ENCODE measurements around the gene CD81.
"Not testable (repeated sequence)": the region's sequence is repeated elsewhere in the genome, so short reads cannot be mapped to it uniquely, and the experiment has no call there.

CD81 gene

DNA sequence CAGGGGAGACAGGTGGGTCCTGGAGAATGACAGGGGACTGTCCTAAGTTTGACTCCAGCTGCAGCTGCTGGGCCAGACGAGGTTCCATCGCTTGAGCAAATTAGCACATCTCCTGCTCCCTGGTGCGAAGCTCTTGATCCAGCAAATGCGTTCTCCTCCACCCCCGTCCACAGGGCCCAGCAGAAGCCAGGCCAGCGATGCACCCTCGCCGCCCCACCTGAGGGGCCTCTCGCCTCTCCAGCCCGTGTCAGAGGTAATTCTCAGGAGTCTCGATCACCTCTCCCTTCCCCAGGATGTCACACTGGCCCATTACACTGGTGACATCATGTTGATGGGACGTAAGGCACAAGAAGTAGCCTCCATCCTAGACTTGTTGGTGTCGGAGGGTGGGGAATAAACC is 19.5 kb upstream of the CD81 start:
- not testable (repeated sequence) for DNase-seq

DNA sequence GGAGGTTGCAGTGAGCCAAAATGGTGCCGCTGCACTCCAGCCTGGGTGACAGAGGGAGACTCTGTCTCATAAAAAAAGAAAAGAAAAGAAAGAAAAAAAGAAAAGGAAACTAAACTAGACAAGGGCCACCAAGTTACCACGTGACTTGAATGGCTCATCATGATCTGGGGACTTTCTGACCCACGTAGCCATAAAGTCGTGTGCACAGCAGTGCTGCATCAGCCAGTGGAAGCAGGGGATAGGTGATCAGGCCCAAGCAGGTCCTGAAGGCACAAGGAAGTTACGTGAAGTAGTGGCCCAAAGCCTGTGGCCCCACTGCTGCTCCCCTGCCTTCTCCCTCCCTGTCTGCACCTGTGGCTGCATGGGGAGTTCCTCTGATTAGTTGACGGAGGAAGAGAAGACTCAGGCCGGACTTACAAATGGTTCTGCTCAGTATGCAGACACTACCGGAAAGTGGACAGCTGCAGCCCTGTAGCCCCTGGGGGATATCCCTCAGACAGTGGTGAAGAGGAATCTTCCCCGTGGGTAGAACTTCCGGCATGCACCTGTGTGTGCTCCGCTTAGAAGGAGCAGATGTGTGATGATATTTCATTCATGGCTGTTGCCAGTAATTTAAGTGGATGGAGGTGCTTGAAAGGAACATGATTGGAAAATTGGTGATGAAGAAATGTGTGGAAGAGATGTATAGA is 18.2 kb upstream of the CD81 start:
- no peak for DNase-seq

DNA sequence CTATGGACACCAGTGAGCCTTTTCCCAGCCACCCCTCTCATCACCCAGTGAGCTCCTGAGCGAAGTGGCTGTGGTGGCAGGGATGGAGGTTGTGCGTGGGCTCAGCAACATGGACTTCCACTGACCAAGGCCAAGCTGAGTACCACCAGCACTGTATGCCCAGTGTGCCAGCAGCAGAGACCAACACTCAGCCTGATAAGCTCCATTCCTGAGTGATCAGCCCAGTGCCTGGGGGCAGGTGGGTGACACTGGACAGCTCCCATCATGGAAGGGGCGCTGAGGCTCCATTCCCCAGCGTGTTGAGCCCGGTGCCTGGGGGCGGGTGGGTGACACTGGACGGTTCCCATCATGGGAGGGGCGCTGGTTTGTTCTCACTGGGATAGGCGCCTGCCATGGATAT is 17.6 kb upstream of the CD81 start:
- no peak for DNase-seq

DNA sequence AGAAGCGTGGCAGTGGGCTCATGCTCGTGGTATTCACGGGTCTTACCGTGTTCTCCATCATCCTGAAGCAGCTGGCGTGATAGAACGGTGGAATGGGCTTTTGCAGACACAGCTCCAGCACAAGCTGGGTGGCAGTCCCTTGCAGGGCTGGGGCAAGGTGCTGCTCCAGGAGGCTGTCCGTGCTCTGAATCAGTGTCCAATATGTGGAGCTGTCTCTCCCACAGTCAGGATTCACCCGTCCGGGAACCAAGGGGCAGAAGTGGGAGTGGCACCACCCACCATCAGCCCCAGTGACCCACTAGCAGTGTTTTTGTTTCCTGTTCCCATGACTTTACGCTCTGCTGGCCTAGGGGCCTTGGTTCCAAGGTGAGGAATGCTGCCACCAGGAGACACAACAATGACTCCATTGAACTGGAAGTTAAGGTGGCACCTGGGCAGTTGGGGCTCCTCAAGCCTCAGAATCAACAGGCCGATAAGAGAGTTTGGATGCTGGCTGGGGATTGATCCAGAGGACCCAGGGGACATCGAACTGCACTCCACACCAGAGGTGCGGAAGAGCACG is 16.9 kb upstream of the CD81 start:
- DNase-seq = no peak

GRCh38 chr11:2361565-2361964 is 15.5 kb upstream of the CD81 start:
- no peak for DNase-seq

DNA sequence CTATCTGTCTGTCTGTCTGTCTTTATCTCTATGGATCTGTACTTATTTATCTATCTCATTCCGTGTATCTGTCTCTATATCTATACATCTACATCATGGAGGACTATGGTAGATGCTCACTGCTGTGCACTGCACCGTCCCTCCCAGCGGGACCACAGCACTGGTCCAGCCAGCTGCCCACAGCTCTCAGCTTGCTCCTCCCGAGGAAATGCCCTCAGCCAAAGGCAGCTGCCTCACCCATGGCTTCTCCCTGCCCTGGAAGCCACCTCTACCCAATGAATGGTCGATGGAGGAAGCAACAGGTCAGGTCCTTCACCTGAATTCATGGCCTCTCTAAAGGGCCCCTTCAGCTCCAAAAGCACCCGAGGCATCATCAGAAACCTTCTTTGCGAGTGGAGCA is 14.7 kb upstream of the CD81 start:
- no peak for DNase-seq

GRCh38 chr11:2363130-2363529 is 14.0 kb upstream of the CD81 start:
- no peak for DNase-seq

DNA sequence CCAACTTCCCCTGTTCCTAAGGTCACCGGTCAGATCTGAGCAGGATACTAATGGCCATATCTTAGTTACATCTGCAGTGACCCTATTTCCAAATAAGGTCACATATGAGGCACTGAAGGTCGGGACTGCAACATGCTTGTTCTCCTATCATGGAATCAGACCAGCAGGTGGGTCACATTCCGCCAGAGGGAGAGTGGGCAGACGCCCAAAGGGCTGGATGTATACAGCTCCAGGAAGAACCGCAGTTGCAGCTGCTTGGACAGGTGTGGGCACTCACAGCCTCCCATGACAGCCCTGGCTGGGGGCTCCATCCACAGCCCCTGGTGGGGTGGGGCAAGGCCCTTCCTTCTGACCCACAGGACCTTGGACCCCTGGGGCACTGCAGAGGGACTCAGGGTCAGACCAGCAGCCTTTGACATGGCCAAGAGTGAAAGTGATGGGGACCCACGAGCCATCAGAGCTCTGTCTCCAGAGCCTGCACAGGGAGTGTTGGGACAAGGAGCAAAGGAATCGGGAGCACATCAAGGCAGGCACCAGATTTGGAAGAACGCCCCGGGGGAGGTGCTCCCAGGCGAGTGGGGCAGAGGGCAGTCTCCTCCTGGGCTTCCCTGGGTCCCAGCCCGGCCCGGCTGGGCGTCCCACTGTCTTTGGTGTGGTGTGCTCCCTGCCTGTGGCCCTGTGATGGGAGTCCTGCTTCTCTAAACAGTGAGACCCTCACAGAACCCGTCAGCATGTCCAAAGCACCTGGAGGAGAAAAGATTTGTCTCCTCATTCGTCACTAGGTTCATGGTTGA is 13.3 kb upstream of the CD81 start:
- no peak for DNase-seq

DNA sequence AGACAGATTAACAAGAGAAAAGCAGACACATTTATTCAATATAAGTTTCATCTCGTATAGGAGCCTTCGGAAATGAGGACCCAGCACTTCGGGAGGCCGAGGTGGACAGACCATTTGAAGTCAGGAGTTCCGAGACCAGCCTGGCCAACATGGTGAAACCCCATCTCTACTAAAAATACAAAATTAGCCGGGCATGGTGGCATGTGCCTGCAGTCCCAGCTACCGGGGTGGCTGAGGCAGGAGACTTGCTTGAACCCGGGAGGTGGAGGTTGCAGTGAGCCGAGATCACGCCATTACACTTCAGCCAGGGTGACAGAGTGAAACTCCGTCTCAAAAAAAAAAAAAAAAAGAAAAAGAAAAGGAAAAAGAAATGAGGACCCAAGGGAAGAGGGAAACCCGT is 12.7 kb upstream of the CD81 start:
- DNase-seq = not testable (repeated sequence)

- DNase-seq = no peak
These were observed 11.4 kb upstream of the CD81 start for GRCh38 chr11:2365571-2366210.

GRCh38 chr11:2366276-2366675 is 10.8 kb upstream of the CD81 start:
- DNase-seq = no peak

- no peak for DNase-seq
These were observed 10.4 kb upstream of the CD81 start for GRCh38 chr11:2366733-2367132.

DNA sequence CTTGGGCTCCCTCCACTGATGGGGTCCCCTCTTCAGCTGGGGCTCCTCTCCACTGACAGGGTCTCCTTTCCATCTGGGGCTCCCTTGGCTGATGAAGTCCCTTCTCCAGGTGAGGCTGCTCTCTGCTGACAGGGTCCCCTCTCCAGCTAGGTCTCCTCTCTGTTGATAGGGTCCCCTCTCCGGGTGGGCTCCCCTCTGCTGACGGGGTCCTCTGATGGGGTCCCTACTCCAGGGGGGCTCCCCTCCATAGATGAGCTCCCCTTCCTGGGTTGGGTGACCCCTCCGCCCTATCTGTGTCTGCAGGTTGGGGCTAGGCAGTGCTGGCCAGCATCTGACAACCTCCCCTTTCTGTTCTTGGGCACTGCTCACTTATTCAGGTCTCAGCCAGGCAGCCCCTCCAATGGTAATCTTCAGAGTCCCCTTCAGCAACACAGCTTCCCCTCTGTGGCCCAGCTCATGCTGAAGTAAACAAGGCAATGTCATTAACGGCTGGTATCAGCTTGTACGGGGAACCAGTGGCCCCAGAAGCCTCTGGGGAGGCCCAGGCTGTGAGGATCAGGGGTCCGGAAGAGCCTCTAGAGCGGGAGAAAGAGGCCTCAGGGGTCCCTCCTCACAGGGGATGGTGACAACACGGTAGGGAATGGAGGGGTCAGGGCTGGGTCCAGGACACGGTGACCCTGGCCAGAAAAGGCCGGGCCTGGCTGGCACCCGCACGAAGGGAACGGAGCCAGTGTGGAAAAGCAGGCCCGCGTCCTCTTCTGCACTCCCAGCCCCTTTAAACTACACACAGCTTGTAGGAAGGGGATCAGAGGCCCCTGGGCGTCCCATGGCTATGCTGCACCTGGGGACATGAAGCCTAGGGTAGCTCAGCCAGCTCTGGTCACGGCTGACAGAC is 9.6 kb upstream of the CD81 start:
- no peak for DNase-seq

GRCh38 chr11:2368178-2368850 is 8.8 kb upstream of the CD81 start:
- no peak for DNase-seq

- no peak for DNase-seq
These were observed 8.3 kb upstream of the CD81 start for GRCh38 chr11:2368851-2369180.

DNA sequence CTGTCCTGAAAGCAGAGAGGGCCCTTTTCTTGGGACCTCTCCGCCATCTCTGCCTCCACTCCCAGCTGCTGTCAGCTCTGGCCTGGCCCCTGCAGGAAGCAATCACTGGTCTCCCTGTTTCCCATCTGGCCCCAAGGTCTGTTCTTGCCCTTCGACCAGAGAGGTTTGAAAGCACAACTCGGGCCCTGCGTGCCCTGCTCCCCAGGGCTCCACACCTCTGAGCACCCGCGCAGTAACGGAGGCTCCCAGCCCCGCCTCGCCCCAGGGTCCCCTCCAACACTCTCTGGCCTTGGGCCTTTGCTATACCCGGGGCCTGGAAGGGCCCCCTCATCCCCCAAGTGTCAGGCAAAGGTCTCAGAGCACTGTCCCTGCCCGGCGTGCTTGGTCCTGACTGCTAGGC is 7.8 kb upstream of the CD81 start:
- no peak for DNase-seq

DNA sequence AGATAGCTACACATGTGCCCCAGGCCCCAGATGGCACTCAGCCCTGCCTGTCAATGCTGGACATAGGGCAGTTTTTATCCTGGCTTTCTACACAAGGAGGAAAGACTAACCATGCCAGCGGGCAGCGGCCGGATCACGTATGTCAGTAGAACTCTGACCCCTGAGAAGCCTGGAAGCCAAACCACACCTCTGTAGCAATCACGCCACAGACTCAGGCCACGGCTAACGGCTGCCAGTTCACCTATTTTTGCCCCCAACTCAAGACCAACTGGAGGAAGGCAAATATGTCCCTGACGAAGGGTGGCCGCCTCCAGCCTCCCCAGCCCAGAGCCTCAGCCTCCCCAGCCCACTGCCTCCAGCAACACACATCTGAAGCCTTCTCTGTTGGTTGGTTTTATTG is 7.2 kb upstream of the CD81 start:
- DNase-seq = no peak

GRCh38 chr11:2374456-2375201 is 2.5 kb upstream of the CD81 start:
- no peak for DNase-seq

DNA sequence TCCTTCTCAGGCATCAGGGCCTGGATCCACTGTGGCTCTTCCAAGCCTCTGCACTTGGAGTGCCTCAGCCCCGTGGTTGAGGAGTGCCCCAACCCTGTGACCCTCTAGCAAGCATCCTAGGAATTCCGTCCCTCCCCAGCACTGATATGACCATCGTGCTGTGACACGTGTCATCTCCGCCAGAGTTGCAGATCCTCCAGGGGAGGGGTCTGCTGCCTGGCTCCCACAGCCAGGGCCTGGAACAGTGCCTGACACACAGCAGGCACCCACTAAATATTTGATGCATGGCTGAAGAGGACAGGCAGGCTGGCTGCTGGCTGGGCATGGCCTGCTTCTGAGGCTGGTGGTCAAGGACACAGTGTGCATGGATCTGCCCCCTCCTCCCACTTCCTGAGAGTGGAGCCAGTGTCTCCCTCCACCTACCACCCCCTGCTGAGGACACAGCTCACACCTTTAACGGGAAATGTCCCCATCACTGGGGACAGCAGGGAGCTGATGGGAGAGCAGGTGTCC is 1.7 kb upstream of the CD81 start:
- no peak for DNase-seq

- DNase-seq = no peak
These were observed 1.1 kb upstream of the CD81 start for GRCh38 chr11:2375964-2376551.

Measured in NCI-H2171 treated with DMSO at 0.1 percent for 48 hours (cell line).